ENCODE data around the gene SF3A2. TPM values are rescaled to one million over a fixed set of nuclear protein-coding genes. Genes with fewer than 3 reads are reported as not detected.

The SF3A2 gene
- total and polyA plus RNA-seq, 2 donors (not counting 3 experiments of a cell fraction or from before 2014, with no cell fraction given) = 21.5 to 164 TPM

- FAIRE-seq = no peak
- H2AFZ ChIP-seq (ENCODE audit: low read depth, low read length) = no peak overlapping the region
- POLR2A ChIA-PET = no interaction called here
- H3K27me3 ChIP-seq (ENCODE audit: control insufficient read depth in 2 of 2, insufficient read depth in 2 of 2, low read length in 2 of 2) = no peaks in the 10 kb centered on the region
- no peak overlapping the region for H3K4me2 ChIP-seq (ENCODE audit: insufficient read depth, low read length)
- H3K9me1 ChIP-seq (replicated peaks; ENCODE audit: control insufficient read depth, extremely low read depth, insufficient read depth, low read length) = no peaks in the 10 kb centered on the region
- no peak for DNase-seq (ENCODE audit: low read depth, low spot score)
- no peaks in the 10 kb centered on the region for H3K79me2 ChIP-seq (ENCODE audit: control insufficient read depth, insufficient read depth, low read length)
- TF ChIP-seq JUN (IDR thresholded peaks at IDR 0.05; ENCODE audit: borderline replicate concordance, insufficient read depth, insufficient read length, low read depth) = no peak
- no peak for TF ChIP-seq MYC (IDR thresholded peaks at IDR 0.05; ENCODE audit: low read depth, low read length)
- TF ChIP-seq GATA2 (IDR thresholded peaks at IDR 0.05; ENCODE audit: insufficient read depth, insufficient read length, low read depth, low read length) = no peak
- TF ChIP-seq FOS (IDR thresholded peaks at IDR 0.05; ENCODE audit: borderline replicate concordance, insufficient read depth, low read length) = no peak
- TF ChIP-seq POLR2A (IDR thresholded peaks at IDR 0.05; ENCODE audit: low read depth, low read length) = no peak
- TF ChIP-seq MAX (IDR thresholded peaks at IDR 0.05; ENCODE audit: insufficient read depth, insufficient read length) = no peak
- CTCF ChIA-PET = no interaction called here
- no peak overlapping the region for H3K4me3 ChIP-seq (replicated peaks in 1 of 3; ENCODE audit: insufficient read depth in 1 of 3, low read depth in 1 of 3, low read length in 3 of 3)
- no peaks in the 10 kb centered on the region for H3K9me3 ChIP-seq (replicated peaks; ENCODE audit: control insufficient read depth, insufficient read depth, low read length)
- H3K36me3 ChIP-seq (ENCODE audit: control insufficient read depth in 2 of 2, extremely low read depth in 1 of 2, insufficient read depth in 2 of 2, low read length in 2 of 2) = peaks cover 12 to 40% of the 10 kb centered on the region in 2 experiments
- no TSS peak for BruUV-seq (replicated peaks)
- no peak overlapping the region for H3K27ac ChIP-seq (ENCODE audit: insufficient read depth, low read depth, low read length)
- no peaks in the 10 kb centered on the region for H3K4me1 ChIP-seq (ENCODE audit: control insufficient read depth, extremely low read depth, insufficient read depth, low read length)
- dilution Hi-C loops (cut with MboI; ENCODE audit: extremely low pct_ligation_motif_present, low sequenced_read_pairs) (no loop called here), intact Hi-C loops (cut with micrococcal nuclease) (no loop called here)
- no peaks in the 10 kb centered on the region for H4K20me1 ChIP-seq (replicated peaks; ENCODE audit: control insufficient read depth, extremely low read depth, insufficient read depth, low read length)
- H3K9ac ChIP-seq (replicated peaks; ENCODE audit: extremely low read depth, insufficient read depth, low read length) = no peak overlapping the region
Observed at GRCh38 chr19:2217591-2217990, 19.0 kb upstream of the SF3A2 start.

GRCh38 chr19:2219726-2220125 is 16.9 kb upstream of the SF3A2 start:
- no peaks in the 10 kb centered on the region for H3K27me3 ChIP-seq (ENCODE audit: control insufficient read depth in 2 of 2, insufficient read depth in 2 of 2, low read length in 2 of 2)
- no peak overlapping the region for H2AFZ ChIP-seq (ENCODE audit: low read depth, low read length)
- no peaks in the 10 kb centered on the region for H3K4me1 ChIP-seq (ENCODE audit: control insufficient read depth, extremely low read depth, insufficient read depth, low read length)
- ChIA-PET POLR2A (no interaction called here), CTCF (no interaction called here)
- no TSS peak for BruUV-seq (replicated peaks)
- H3K27ac ChIP-seq (ENCODE audit: insufficient read depth, low read depth, low read length) = no peak overlapping the region
- peaks cover 7 to 30% of the 10 kb centered on the region in 2 experiments for H3K36me3 ChIP-seq (ENCODE audit: control insufficient read depth in 2 of 2, extremely low read depth in 1 of 2, insufficient read depth in 2 of 2, low read length in 2 of 2)
- H3K4me3 ChIP-seq (replicated peaks in 1 of 3; ENCODE audit: insufficient read depth in 1 of 3, low read depth in 1 of 3, low read length in 3 of 3) = no peak overlapping the region
- H3K9ac ChIP-seq (replicated peaks; ENCODE audit: extremely low read depth, insufficient read depth, low read length) = no peak overlapping the region
- DNase-seq (ENCODE audit: low read depth, low spot score) (no peak), FAIRE-seq (no peak)
- dilution Hi-C loops (cut with MboI; ENCODE audit: extremely low pct_ligation_motif_present, low sequenced_read_pairs) = no loop called here
- H3K4me2 ChIP-seq (ENCODE audit: insufficient read depth, low read length) = no peak overlapping the region
- TF ChIP-seq EZH2 (IDR thresholded peaks at IDR 0.05; ENCODE audit: borderline replicate concordance, low read depth, low read length, severe bottlenecking) (no peak), JUN (IDR thresholded peaks at IDR 0.05; ENCODE audit: borderline replicate concordance, insufficient read depth, insufficient read length, low read depth) (no peak), CTCF (IDR thresholded peaks at IDR 0.05; ENCODE audit: extremely low read depth in 1 of 2, insufficient read depth in 1 of 2, low read depth in 1 of 2, low read length in 2 of 2) (no peak), POLR2AphosphoS5 (IDR thresholded peaks at IDR 0.05; ENCODE audit: insufficient read depth, low read depth, low read length) (no peak), POLR2A (IDR thresholded peaks at IDR 0.05; ENCODE audit: low read depth, low read length) (no peak), MYC (IDR thresholded peaks at IDR 0.05; ENCODE audit: low read depth, low read length) (no peak), MAX (IDR thresholded peaks at IDR 0.05; ENCODE audit: insufficient read depth, insufficient read length) (no peak), FOS (IDR thresholded peaks at IDR 0.05; ENCODE audit: borderline replicate concordance, insufficient read depth, low read length) (no peak), GATA2 (IDR thresholded peaks at IDR 0.05; ENCODE audit: insufficient read depth, insufficient read length, low read depth, low read length) (no peak)
- no peaks in the 10 kb centered on the region for H3K79me2 ChIP-seq (ENCODE audit: control insufficient read depth, insufficient read depth, low read length)
- intact Hi-C loops (cut with micrococcal nuclease) = no loop called here
- no peaks in the 10 kb centered on the region for H3K9me3 ChIP-seq (replicated peaks; ENCODE audit: control insufficient read depth, insufficient read depth, low read length)
- H3K9me1 ChIP-seq (replicated peaks; ENCODE audit: control insufficient read depth, extremely low read depth, insufficient read depth, low read length) = no peaks in the 10 kb centered on the region
- no peaks in the 10 kb centered on the region for H4K20me1 ChIP-seq (replicated peaks; ENCODE audit: control insufficient read depth, extremely low read depth, insufficient read depth, low read length)

Measured in endothelial cell of umbilical vein (primary cell).